Bronchial epithelial cell (primary cell): ENCODE data around the gene FAM219B. TPM values are rescaled to one million over a fixed set of nuclear protein-coding genes. Genes with fewer than 3 reads are reported as not detected.
"Not testable (repeated sequence)": the region's sequence is repeated elsewhere in the genome, so short reads cannot be mapped to it uniquely, and the experiment has no call there.

Source experiments
- DNase-seq: peaks from one replicate; pipeline ENCODE4 v3.0.0-alpha.2; 2010; ENCODE audit warnings: low read depth
- FAIRE-seq: peaks from 2 replicates; lab custom pipeline; 2011; peaks lifted over from hg19 to GRCh38; lab: Jason Lieb, UNC
- H3K27me3 ChIP-seq: 2 replicates; pipeline ENCODE4 v1.5.1; 2011; ENCODE audit warnings: low read length; ENCODE audit not compliant: control insufficient read depth, insufficient read depth
- H3K36me3 ChIP-seq: 2 replicates; pipeline ENCODE4 v1.5.1; 2011; ENCODE audit warnings: low read length; ENCODE audit not compliant: control insufficient read depth, insufficient read depth
- H3K4me3 ChIP-seq: 2 replicates; pipeline ENCODE4 v1.5.1; 2011; ENCODE audit warnings: mild to moderate bottlenecking, low read depth, low read length, control low read depth
- CTCF ChIP-seq: IDR thresholded peaks from 2 replicates; pipeline ENCODE4 v1.5.1; 2011; ENCODE audit warnings: mild to moderate bottlenecking, moderate library complexity, low read length, control low read depth, inconsistent platforms; ENCODE audit not compliant: insufficient read depth, severe bottlenecking
- total RNA-seq: library from RNA; depleted of rRNA; stranded (reverse); fragments of >200 nt; gene quantifications from 2 replicates; pipeline ENCODE4 v1.2.1, GENCODE V29; 2014

The FAM219B gene
- total RNA-seq, 1 donor from 2014 or later = 72.4 TPM

GRCh38 chr15:74950078-74950908, 43.6 kb upstream of the FAM219B start:
- peak; percentile 94 for TF ChIP-seq CTCF
- FAIRE-seq = no peak
- H3K36me3 ChIP-seq = no peaks in the 10 kb centered on the region
- H3K4me3 ChIP-seq = no peak overlapping the region
- no peaks in the 10 kb centered on the region for H3K27me3 ChIP-seq
- DNase-seq = peak; percentile 69

- no peak for FAIRE-seq
- TF ChIP-seq CTCF = no peak
- Histone ChIP-seq H3K4me3 (peak within 1 kb of the TSS; percentile 81), H3K27me3 (no peaks in the 10 kb centered on the region), H3K36me3 (no peaks in the 10 kb centered on the region)
- DNase-seq = peak; percentile 90
Measured at GRCh38 chr15:74937590-74938371, 31.1 kb upstream of the FAM219B start, which contains the start of gene COX5A. Gene COX5A (minus strand): TSS chr15:74938073. CDS start chr15:74938014, 59 bp downstream.

- TF ChIP-seq CTCF = no peak
- H3K36me3 ChIP-seq = no peaks in the 10 kb centered on the region
Measured at GRCh38 chr15:74937272-74937589, 30.6 kb upstream of the FAM219B start.

GRCh38 chr15:74935193-74935592, 28.5 kb upstream of the FAM219B start:
- H3K36me3 ChIP-seq, H3K27me3 ChIP-seq, DNase-seq, FAIRE-seq, H3K4me3 ChIP-seq: not testable (repeated sequence)

More at GRCh38 chr15:74937272-74937589, 30.6 kb upstream of the FAM219B start:
- peak overlapping the region; percentile 81 for H3K4me3 ChIP-seq
- DNase-seq (no peak), FAIRE-seq (no peak)
- H3K27me3 ChIP-seq = no peaks in the 10 kb centered on the region

- no peak for TF ChIP-seq CTCF
- no peak overlapping the region for H3K4me3 ChIP-seq
- peaks cover 3% of the 10 kb centered on the region for H3K36me3 ChIP-seq
- no peak for DNase-seq
- no peaks in the 10 kb centered on the region for H3K27me3 ChIP-seq
- no peak for FAIRE-seq
Measured at GRCh38 chr15:74933573-74933972, 26.9 kb upstream of the FAM219B start.

GRCh38 chr15:74928771-74929198, 22.1 kb upstream of the FAM219B start:
- Histone ChIP-seq H3K36me3 (peaks cover 4% of the 10 kb centered on the region), H3K27me3 (no peaks in the 10 kb centered on the region), H3K4me3 (no peak overlapping the region)
- TF ChIP-seq CTCF = no peak
- DNase-seq = no peak
- no peak for FAIRE-seq
